HAP-1 (cell line): ENCODE data around the gene ACBD6.
A peak's percentile ranks its signal among the peaks of the same experiment; 100 is the strongest.
"Not testable (repeated sequence)": the region's sequence is repeated elsewhere in the genome, so short reads cannot be mapped to it uniquely, and the experiment has no call there.

Source experiments
- DNase-seq, 2 experiments: peaks; one replicate each; pipeline ENCODE4 v3.0.0-alpha.2; 2016 to 2020; ENCODE audit warnings: low spot score in 2 of 2
- H3K27me3 ChIP-seq: fragments of 250-450 bp; sonication (Bioruptor Pico); 2 replicates; pipeline ENCODE4 v1.5.1; 2020; ENCODE audit warnings: low read depth, mild to moderate bottlenecking, moderate library complexity
- H3K36me3 ChIP-seq: fragments of 250-450 bp; sonication (Bioruptor Pico); replicated peaks from 2 replicates; pipeline ENCODE4 v1.5.1; 2020; ENCODE audit warnings: mild to moderate bottlenecking
- H3K4me1 ChIP-seq: fragments of 250-450 bp; sonication (Bioruptor Pico); 2 replicates; pipeline ENCODE4 v1.5.1; 2020; ENCODE audit warnings: mild to moderate bottlenecking
- H3K4me3 ChIP-seq: fragments of 250-450 bp; sonication (Bioruptor Pico); 2 replicates; pipeline ENCODE4 v1.5.1; 2020; ENCODE audit warnings: mild to moderate bottlenecking, moderate library complexity
- H3K9me3 ChIP-seq: fragments of 250-450 bp; sonication (Bioruptor Pico); 2 replicates; pipeline ENCODE4 v1.5.1; 2020; ENCODE audit warnings: mild to moderate bottlenecking, moderate library complexity
- in situ Hi-C: fragments of 300-500 bp; cut with MboI; formaldehyde crosslinking; loops from 3 replicates; pipeline ENCODE4 v1.14.3; 2020; ENCODE audit warnings: low sequenced_read_pairs, inconsistent platforms, mixed read lengths

Gene ACBD6

GRCh38 chr1:180502361-180503279, at the start of gene ACBD6:
TSS of gene ACBD6 (minus strand) at chr1:180502577. CDS start at chr1:180502266, 311 bp downstream.
- Histone ChIP-seq H3K4me3 (peak within 1 kb of the TSS; percentile 63), H3K36me3 (peaks cover 5% of the 10 kb centered on the region; the same call in 1 of the 2 replicates), H3K9me3 (no peaks in the 10 kb centered on the region), H3K27me3 (no peaks in the 10 kb centered on the region), H3K4me1 (peaks cover 8% of the 10 kb centered on the region)
- peak; percentile 75 to 87 for DNase-seq
- in situ Hi-C loops, result no loop called here

DNA sequence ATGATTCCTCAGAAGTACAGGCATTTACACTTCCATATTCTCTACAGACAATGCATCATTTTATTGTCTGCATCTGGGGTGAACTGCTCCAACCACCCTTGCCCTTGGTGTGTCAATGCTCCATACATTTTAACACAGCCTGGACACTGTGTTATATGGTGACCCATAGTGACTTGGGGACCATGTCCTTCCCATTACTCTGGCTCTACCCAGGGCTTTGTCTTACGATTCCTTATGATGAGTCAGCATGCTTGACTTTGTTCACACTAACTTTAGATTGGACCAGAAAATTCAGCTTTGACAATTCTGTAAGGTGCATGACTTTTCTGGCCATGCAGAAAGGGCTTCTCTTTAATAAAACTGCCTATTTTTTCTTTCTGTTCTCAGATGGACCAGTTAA, 49.6 kb upstream of the ACBD6 start:
- DNase-seq, result no peak
- Histone ChIP-seq H3K9me3 (no peaks in the 10 kb centered on the region), H3K36me3 (no peaks in the 10 kb centered on the region), H3K4me3 (no peak overlapping the region), H3K27me3 (no peaks in the 10 kb centered on the region), H3K4me1 (no peaks in the 10 kb centered on the region)
- in situ Hi-C loops, result no loop called here

GRCh38 chr1:180550241-180550640, 47.9 kb upstream of the ACBD6 start:
- in situ Hi-C loops, result no loop called here
- no peaks in the 10 kb centered on the region for H3K9me3 ChIP-seq
- no peaks in the 10 kb centered on the region for H3K27me3 ChIP-seq
- no peak overlapping the region for H3K4me3 ChIP-seq
- no peaks in the 10 kb centered on the region for H3K4me1 ChIP-seq
- no peaks in the 10 kb centered on the region for H3K36me3 ChIP-seq
- DNase-seq, result no peak

DNA sequence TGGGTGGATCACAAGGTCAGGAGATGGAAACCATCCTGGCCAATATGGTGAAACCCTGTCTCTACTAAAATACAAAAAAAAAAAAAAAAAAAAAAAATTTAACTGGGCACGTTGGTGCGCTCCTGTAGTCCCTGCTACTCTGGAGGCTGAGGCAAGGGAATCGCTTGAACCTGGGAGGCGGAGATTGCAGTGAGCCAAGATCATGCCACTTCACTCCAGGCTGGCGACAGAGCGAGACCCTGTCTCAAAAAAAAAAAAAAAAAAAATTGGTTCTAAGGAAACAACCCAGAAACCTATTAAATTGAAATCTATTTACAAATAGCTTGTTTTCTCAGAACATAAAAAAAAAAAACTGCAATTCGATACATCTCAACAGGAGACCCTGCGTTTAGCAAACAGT, 47.4 kb upstream of the ACBD6 start:
- not testable (repeated sequence) for DNase-seq, H3K36me3 ChIP-seq, H3K9me3 ChIP-seq, H3K4me1 ChIP-seq, H3K27me3 ChIP-seq, H3K4me3 ChIP-seq
- in situ Hi-C loops, result loop anchor here (25.0 kb wide), 1 partner anchor 863 kb away; no protein-coding TSS in a partner anchor

- no peak overlapping the region for H3K4me3 ChIP-seq
- in situ Hi-C loops, result loop anchor here (25.0 kb wide), 1 partner anchor 863 kb away; no protein-coding TSS in a partner anchor
- DNase-seq, result peak; percentile 22 to 46
- no peaks in the 10 kb centered on the region for H3K4me1 ChIP-seq
- no peaks in the 10 kb centered on the region for H3K27me3 ChIP-seq
- no peaks in the 10 kb centered on the region for H3K9me3 ChIP-seq
- H3K36me3 ChIP-seq, result no peaks in the 10 kb centered on the region
These were observed 46.4 kb upstream of the ACBD6 start for GRCh38 chr1:180548686-180549317.

DNA sequence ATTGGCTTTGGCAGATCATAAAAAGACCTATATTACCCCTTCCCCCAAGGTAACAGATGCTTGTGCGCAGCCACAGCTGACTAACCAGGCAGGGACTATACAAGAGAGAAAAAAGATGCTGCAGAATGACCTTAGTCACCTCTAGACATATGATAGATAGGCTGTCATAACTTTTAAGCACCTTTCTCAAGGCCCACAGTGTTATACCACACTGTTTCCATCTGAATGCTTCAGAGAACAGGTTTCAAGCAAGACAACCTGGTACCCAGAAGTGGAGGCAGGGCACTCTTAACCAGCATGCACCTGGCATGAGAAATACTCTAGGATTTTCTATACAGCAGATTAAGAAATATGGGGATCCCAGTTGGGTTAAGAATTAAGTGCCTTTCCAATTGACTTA, 43.6 kb upstream of the ACBD6 start:
- no peaks in the 10 kb centered on the region for H3K9me3 ChIP-seq
- H3K27me3 ChIP-seq, result no peaks in the 10 kb centered on the region
- H3K4me3 ChIP-seq, result no peak overlapping the region
- no peaks in the 10 kb centered on the region for H3K4me1 ChIP-seq
- no peaks in the 10 kb centered on the region for H3K36me3 ChIP-seq
- DNase-seq, result no peak
- in situ Hi-C loops, result loop anchor here (25.0 kb wide), 1 partner anchor 866 kb away; no protein-coding TSS in a partner anchor

DNA sequence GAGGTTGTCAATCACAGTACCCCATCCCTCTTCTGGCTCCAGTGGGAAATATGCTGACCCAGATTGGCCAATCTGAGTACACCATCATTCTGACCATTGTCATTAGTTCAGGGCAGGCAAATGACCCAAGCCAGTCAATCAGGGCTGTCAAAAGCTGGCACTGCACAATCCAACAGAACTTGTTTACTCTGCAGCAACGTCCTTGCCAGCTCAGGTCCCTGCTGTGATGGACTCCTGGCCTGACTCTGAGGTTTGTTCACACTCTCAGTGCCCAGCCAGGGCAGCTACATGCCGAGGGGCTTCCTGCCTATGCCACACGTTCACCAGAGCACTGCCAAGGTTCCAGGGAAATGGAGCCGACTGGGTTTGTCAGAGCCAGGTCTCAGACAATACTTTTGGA, 41.7 kb upstream of the ACBD6 start:
- H3K27me3 ChIP-seq, result no peaks in the 10 kb centered on the region
- H3K36me3 ChIP-seq, result no peaks in the 10 kb centered on the region
- no peaks in the 10 kb centered on the region for H3K4me1 ChIP-seq
- no peak overlapping the region for H3K4me3 ChIP-seq
- H3K9me3 ChIP-seq, result no peaks in the 10 kb centered on the region
- in situ Hi-C loops, result loop anchor here (25.0 kb wide), 1 partner anchor 868 kb away; no protein-coding TSS in a partner anchor
- DNase-seq, result no peak

- Histone ChIP-seq H3K9me3 (no peaks in the 10 kb centered on the region), H3K36me3 (no peaks in the 10 kb centered on the region), H3K4me1 (no peaks in the 10 kb centered on the region), H3K4me3 (no peak overlapping the region), H3K27me3 (no peaks in the 10 kb centered on the region)
- in situ Hi-C loops, result loop anchor here (25.0 kb wide), 1 partner anchor 870 kb away; no protein-coding TSS in a partner anchor
- no peak for DNase-seq
These were observed 40.4 kb upstream of the ACBD6 start for GRCh38 chr1:180542838-180543145.

- H3K9me3 ChIP-seq, result no peaks in the 10 kb centered on the region
- in situ Hi-C loops, result loop anchor here (25.0 kb wide), 1 partner anchor 870 kb away; no protein-coding TSS in a partner anchor
- no peaks in the 10 kb centered on the region for H3K4me1 ChIP-seq
- H3K27me3 ChIP-seq, result no peaks in the 10 kb centered on the region
- DNase-seq, result no peak
- no peaks in the 10 kb centered on the region for H3K36me3 ChIP-seq
- H3K4me3 ChIP-seq, result no peak overlapping the region
These were observed 39.9 kb upstream of the ACBD6 start for GRCh38 chr1:180542113-180542837.

DNA sequence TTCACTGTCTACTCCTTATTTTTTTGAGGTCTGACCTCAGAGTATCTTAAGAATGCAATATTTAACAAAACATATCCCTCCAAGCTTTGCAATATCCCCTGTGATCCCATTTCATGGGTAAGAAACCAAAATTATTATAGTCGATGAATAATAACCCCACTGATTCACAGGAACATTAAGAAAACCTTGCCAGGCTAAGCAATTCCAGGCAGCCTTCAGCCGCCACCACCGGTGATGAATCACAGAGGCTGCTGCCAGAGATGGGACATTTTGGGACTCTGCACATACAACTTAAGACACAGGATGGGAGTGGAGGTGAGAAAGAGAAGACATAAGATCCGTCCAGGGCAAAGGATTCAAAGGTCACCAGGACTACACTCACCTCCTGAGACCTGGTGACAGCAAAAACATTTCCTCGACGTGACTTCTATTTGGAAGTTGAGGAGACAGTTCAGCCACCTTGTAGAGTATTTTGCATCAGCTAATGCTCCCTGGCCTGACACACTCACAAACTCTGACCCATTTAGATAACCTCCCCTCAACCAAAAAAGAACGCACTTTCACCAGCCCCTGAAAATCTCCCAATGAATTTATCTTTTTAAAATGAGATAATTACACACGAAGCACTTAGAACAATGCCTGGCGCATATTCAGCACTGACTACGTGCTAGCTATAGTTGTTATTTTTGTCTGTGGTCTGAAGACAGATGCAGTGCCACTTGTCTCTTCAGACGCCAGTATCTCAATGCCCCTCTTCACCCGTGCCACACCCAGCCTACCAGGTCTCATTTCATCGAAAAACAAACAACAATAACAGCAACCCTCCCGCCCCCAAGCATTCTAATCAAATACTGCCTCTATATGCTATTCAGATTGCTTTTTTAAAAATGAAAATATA, 38.6 kb upstream of the ACBD6 start:
- H3K9me3 ChIP-seq, result no peaks in the 10 kb centered on the region
- no peak for DNase-seq
- no peaks in the 10 kb centered on the region for H3K4me1 ChIP-seq
- H3K27me3 ChIP-seq, result no peaks in the 10 kb centered on the region
- in situ Hi-C loops, result loop anchor here (25.0 kb wide), 1 partner anchor 871 kb away; no protein-coding TSS in a partner anchor
- no peak overlapping the region for H3K4me3 ChIP-seq
- H3K36me3 ChIP-seq, result no peaks in the 10 kb centered on the region

DNA sequence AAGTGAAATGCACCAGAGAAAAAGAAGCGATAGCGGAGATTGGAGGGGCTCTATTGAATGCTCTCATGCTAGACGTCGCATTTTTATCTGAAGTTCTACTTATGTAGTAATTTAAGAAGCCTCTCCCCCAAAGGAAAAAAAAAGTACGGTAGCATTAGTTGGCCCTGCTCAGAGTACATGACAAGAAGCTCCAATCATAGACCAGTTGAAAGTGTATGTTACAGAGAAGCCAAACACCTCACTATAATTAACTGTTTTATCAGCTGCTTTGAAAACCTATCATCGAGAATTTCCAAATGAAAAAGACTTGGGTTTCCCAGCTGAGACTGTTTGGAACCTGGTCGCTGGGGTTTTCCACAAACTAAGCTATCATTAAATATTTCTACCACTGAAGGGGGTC, 36.8 kb upstream of the ACBD6 start:
- Histone ChIP-seq H3K27me3 (no peaks in the 10 kb centered on the region), H3K4me3 (no peak overlapping the region), H3K4me1 (peaks cover 5% of the 10 kb centered on the region; the same call in 1 of the 2 replicates), H3K36me3 (no peaks in the 10 kb centered on the region), H3K9me3 (no peaks in the 10 kb centered on the region)
- in situ Hi-C loops, result loop anchor here (10.0 to 25.0 kb wide), 2 partner anchors 316 to 873 kb away; no protein-coding TSS in a partner anchor
- no peak for DNase-seq

- Histone ChIP-seq H3K27me3 (no peaks in the 10 kb centered on the region), H3K4me1 (peaks cover 5% of the 10 kb centered on the region; the same call in 1 of the 2 replicates), H3K4me3 (no peak overlapping the region), H3K9me3 (no peaks in the 10 kb centered on the region), H3K36me3 (no peaks in the 10 kb centered on the region)
- in situ Hi-C loops, result loop anchor here (10.0 to 25.0 kb wide), 2 partner anchors 318 to 875 kb away; no protein-coding TSS in a partner anchor
- no peak for DNase-seq
These were observed 34.5 kb upstream of the ACBD6 start for GRCh38 chr1:180536821-180537372.
